GM12872 (cell line): Measurements from ENCODE around the gene CTTNBP2.

Source experiments
- TF ChIP-seq, protein P1 (sequence below): IDR thresholded peaks from 3 replicates; pipeline ENCODE4 v1.5.1; 2011; ENCODE audit warnings: low read depth, mild to moderate bottlenecking, low read length, moderate library complexity; ENCODE audit not compliant: insufficient read depth

Gene CTTNBP2

DNA sequence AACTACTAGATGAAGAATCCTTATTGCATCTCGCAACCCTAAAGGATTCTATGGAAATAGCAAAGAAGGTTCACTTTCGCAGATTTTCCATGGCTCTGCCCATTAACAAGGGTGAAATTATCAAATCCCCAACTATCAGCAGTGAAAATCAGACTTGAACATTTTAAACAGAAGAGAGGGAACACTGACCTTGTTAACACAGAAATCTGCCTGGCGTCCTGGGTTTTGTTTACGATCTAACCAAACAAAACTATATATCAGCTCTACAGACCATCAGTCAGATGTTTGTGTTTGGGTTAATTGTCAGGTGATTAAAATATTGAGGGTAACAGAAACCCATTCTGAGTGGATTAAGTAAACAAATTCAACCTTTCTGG lies 1.9 kb downstream of the CTTNBP2 start:
- TF ChIP-seq, protein P1, sequence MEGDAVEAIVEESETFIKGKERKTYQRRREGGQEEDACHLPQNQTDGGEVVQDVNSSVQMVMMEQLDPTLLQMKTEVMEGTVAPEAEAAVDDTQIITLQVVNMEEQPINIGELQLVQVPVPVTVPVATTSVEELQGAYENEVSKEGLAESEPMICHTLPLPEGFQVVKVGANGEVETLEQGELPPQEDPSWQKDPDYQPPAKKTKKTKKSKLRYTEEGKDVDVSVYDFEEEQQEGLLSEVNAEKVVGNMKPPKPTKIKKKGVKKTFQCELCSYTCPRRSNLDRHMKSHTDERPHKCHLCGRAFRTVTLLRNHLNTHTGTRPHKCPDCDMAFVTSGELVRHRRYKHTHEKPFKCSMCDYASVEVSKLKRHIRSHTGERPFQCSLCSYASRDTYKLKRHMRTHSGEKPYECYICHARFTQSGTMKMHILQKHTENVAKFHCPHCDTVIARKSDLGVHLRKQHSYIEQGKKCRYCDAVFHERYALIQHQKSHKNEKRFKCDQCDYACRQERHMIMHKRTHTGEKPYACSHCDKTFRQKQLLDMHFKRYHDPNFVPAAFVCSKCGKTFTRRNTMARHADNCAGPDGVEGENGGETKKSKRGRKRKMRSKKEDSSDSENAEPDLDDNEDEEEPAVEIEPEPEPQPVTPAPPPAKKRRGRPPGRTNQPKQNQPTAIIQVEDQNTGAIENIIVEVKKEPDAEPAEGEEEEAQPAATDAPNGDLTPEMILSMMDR, result no peak

DNA sequence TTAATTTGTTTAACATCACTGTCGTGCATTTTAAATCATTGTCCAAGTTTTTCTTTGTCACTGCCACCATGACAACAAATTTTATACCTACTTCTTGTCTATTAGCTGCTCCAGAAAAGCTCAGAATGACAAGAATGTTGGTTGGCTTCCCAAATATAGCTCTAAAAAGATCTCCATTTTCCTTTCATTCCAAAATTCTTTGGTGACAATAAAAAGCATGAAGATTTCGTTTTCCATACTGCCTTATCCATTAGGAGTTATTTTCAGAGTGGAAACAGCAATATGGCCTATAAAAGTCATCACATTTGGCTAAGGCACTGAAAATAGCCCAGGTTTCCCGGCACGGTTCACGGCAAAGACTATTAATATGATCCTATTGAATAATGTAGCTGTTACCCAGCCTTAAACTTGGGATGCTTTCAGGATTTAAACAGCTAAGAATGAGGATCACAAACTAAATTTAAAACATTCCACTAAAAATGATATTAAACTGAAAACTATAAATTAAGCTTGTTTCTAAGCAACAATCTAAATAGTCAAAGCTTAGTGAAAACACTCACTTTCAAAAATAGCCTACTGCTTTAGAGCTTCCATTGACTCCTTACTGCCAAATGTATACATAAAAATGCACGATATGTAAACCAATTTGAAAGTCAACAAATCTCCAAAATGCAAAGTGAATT lies 2.7 kb downstream of the CTTNBP2 start:
- TF ChIP-seq, protein P1, result no peak

DNA sequence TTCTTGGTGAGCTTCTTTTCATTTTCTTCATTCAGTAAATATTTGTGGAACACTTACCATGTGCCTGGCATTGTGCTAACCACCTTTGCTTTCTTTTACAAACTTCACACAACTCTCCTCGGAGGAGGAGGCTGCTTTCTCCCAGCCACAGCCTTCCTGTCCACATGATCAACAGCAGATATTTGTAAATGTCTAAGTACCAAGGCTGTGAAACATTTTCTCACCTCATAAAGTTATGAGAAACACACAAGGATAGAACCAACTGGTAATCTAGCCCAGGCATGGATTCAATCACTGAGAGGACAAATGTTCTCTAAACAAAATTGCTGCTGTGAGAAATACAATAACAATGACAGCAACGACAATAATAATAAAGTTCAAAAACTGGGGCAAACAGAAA lies 3.9 kb downstream of the CTTNBP2 start:
- TF ChIP-seq, protein P1, result no peak

DNA sequence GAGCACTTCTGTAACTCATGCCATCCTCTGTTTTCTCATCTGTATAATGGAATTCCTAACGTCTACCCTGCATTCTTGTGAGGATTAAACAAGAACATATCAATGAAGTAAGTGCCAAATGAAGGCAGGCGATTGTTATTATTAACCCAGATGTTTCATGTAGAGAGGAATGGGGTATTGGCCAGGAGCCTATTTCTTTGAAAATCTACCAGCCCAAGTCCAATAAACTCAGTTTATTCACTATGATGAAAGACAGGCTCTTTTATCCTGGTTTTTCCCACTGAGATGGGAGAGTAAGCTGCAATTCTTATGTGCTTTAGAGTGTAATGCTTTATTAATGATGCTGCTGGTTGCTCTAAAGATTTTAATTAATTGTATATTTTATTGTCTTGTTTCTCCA lies 9.6 kb downstream of the CTTNBP2 start:
- TF ChIP-seq, protein P1, result no peak

DNA sequence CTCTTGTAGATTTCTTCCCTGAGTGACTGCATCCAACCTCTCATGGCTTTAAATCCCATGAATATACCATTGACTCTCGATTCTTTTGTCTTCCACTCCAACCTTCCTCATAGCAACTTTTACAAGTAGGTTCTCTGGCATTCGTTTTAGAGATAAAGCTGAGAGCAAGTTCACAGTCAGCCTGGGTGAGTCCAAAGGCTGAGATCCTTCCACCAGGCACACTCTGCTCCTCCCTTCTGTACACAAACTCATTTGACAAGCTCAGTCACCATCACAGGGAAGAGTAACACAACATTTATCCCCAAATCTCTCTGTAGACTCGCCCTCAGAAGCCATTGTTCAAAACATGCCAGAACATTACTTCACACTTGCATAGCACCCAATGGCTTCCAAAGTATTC lies 10.9 kb downstream of the CTTNBP2 start:
- TF ChIP-seq, protein P1, result no peak

DNA sequence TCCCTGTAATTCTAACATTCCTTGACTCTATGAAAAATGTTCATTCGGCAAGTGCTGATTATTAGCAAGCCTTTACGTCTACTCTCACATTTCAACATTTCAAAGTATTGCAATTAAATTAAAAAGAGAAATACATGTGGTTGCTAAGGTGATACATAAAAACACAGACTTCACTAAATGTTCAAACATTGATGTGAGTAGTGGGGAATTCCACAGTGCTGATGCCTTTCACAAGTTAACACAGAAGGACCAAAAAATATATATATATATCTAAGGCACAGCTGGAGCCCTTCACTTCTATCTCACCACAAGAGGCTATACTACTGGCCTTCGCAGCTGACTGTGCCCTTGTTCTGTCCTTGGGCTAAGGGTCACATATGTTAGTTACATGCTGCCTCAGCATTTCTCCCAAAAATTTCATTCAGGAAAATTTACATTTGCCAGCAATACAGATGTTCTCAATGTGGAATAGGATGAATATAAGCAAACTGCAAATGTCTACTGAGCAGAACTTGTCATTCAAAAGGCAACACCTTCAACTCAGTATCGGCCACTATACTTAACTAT lies 13.9 kb downstream of the CTTNBP2 start:
- TF ChIP-seq, protein P1, result no peak

DNA sequence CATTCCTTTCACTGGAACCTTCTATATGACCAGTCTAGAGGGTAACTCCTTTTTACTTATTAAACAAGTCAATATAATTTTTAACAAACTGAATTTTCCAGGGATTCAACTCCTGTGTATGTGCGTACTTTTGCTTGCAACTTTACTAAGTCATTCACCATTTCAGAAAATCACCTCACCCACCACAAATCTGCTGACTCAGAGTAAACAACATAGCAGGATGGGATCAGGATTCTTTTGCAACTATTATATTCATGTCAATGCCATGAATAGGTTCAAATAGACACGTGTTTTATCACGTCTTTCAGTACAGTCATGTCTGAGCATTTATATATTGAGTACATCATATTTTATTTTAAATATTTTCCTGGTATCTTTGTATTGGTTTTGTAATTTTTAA lies 14.5 kb downstream of the CTTNBP2 start:
- TF ChIP-seq, protein P1, result no peak

DNA sequence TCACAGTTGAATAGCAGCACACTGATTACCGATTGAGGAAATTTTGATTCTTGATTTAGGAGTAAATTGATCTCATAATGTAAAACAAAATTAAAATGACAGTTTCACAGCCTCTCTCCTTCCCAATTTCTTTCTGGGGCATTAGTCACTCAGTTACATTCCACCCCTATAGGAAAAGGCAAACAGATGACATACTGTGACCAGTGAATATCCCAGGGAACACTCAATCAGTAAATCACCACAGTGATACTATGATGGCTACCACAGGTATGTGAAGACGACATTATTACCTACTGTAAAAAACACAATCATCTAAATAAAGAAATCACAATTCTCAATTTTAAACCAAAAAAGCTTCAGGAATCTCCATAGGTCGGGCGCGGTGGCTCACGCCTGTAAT lies 15.5 kb downstream of the CTTNBP2 start:
- TF ChIP-seq, protein P1, result no peak
